ENCODE results near the gene HMG20B. TPM values are rescaled to one million over a fixed set of nuclear protein-coding genes. Genes with fewer than 3 reads are reported as not detected.

The HMG20B gene
- total RNA-seq, 8 experiments from 2014 or later = 17.0 to 122 (median 35.3) TPM

- in situ Hi-C loops (cut with MboI; ENCODE audit: low pct_unique_long_range_greater_than_20kb in 2 of 9, low sequenced_read_pairs in 9 of 9, unreplicated experiment in 9 of 9) = loop anchor here in 1 of 9 experiments (25.0 kb wide), 1 partner anchor 297 kb away; no protein-coding TSS in a partner anchor
- H3K27ac ChIP-seq = no peak overlapping the region
- WGBS, 10 experiments = no CpG with 5 or more reads among the region's 21 CpGs
- no peak overlapping the region for H3K4me3 ChIP-seq
- H3K4me1 ChIP-seq (replicated peaks in 1 of 2) = peaks cover 12 to 15% of the 10 kb centered on the region in 2 donors
- ATAC-seq (replicated peaks in 6 of 8) = no peak
Measured at GRCh38 chr19:3608750-3609322, 36.1 kb downstream of the HMG20B start.

- H3K4me3 ChIP-seq = no peak overlapping the region
- WGBS, 10 experiments = 43 to 100% (median 92%) methylated on average over 1 to 13 of the region's 24 CpGs; no CpG with 5 or more reads in 3 of the 10 experiments
- no peak for ATAC-seq (replicated peaks in 6 of 8)
- in situ Hi-C loops (cut with MboI; ENCODE audit: low pct_unique_long_range_greater_than_20kb in 2 of 9, low sequenced_read_pairs in 9 of 9, unreplicated experiment in 9 of 9) = loop anchor here in 1 of 9 experiments (25.0 kb wide), 1 partner anchor 298 kb away; no protein-coding TSS in a partner anchor
- peaks cover 12 to 15% of the 10 kb centered on the region in 2 donors for H3K4me1 ChIP-seq (replicated peaks in 1 of 2)
- H3K27ac ChIP-seq = no peak overlapping the region
Measured at GRCh38 chr19:3609779-3610719, 37.3 kb downstream of the HMG20B start.

- in situ Hi-C loops (cut with MboI; ENCODE audit: low pct_unique_long_range_greater_than_20kb in 2 of 9, low sequenced_read_pairs in 9 of 9, unreplicated experiment in 9 of 9) = loop anchor here in 1 of 9 experiments (25.0 kb wide), 1 partner anchor 299 kb away; no protein-coding TSS in a partner anchor
- Histone ChIP-seq H3K4me3 (no peak overlapping the region), H3K4me1 (replicated peaks in 1 of 2) (peaks cover 12 to 15% of the 10 kb centered on the region in 2 donors), H3K27ac (no peak overlapping the region)
- WGBS, 10 experiments = 82 to 94% (median 88%) methylated on average over 3 to 12 of the region's 41 CpGs; no CpG with 5 or more reads in 7 of the 10 experiments
- ATAC-seq (replicated peaks in 6 of 8) = no peak
Measured at GRCh38 chr19:3610745-3611717, 38.3 kb downstream of the HMG20B start.

- no peak for ATAC-seq (replicated peaks in 6 of 8)
- H3K4me3 ChIP-seq = no peak overlapping the region
- no peak overlapping the region for H3K27ac ChIP-seq
- 93 to 100% (median 97%) methylated on average over 1 to 34 of the region's 36 CpGs; no CpG with 5 or more reads in 1 of the 10 experiments for WGBS, 10 experiments
- in situ Hi-C loops (cut with MboI; ENCODE audit: low pct_unique_long_range_greater_than_20kb in 2 of 9, low sequenced_read_pairs in 9 of 9, unreplicated experiment in 9 of 9) = loop anchor here in 1 of 9 experiments (25.0 kb wide), 1 partner anchor 300 kb away; no protein-coding TSS in a partner anchor
- peaks cover 7 to 10% of the 10 kb centered on the region in 2 donors for H3K4me1 ChIP-seq (replicated peaks in 1 of 2)
Measured at GRCh38 chr19:3611841-3612240, 39.1 kb downstream of the HMG20B start.

GRCh38 chr19:3612330-3612729 lies 39.6 kb downstream of the HMG20B start:
- peak in 2 of 8 experiments; percentile 1 to 2 for ATAC-seq (replicated peaks in 6 of 8)
- Histone ChIP-seq H3K27ac (no peak overlapping the region), H3K4me1 (replicated peaks in 1 of 2) (peaks cover 2 to 8% of the 10 kb centered on the region in 2 donors), H3K4me3 (no peak overlapping the region)
- in situ Hi-C loops (cut with MboI; ENCODE audit: low pct_unique_long_range_greater_than_20kb in 2 of 9, low sequenced_read_pairs in 9 of 9, unreplicated experiment in 9 of 9) = loop anchor here in 1 of 9 experiments (25.0 kb wide), 1 partner anchor 300 kb away; no protein-coding TSS in a partner anchor
- WGBS, 10 experiments = 87 to 100% (median 92%) methylated on average over 2 to 12 of the region's 33 CpGs; no CpG with 5 or more reads in 5 of the 10 experiments

- WGBS, 10 experiments = 50 to 100% (median 95%) methylated on average over 3 to 4 of the region's 79 CpGs; no CpG with 5 or more reads in 7 of the 10 experiments
- in situ Hi-C loops (cut with MboI; ENCODE audit: low pct_unique_long_range_greater_than_20kb in 2 of 9, low sequenced_read_pairs in 9 of 9, unreplicated experiment in 9 of 9) = loop anchor here in 1 of 9 experiments (25.0 kb wide), 1 partner anchor 301 kb away; no protein-coding TSS in a partner anchor
- peaks cover 3 to 8% of the 10 kb centered on the region in 2 donors for H3K4me1 ChIP-seq (replicated peaks in 1 of 2)
- no peak overlapping the region for H3K27ac ChIP-seq
- peak in 4 of 8 experiments; percentile 16 to 62 (median 51) for ATAC-seq (replicated peaks in 6 of 8)
- H3K4me3 ChIP-seq = no peak overlapping the region
Measured at GRCh38 chr19:3612901-3613741, 40.4 kb downstream of the HMG20B start.

GRCh38 chr19:3613818-3614661 lies 41.3 kb downstream of the HMG20B start:
- in situ Hi-C loops (cut with MboI; ENCODE audit: low pct_unique_long_range_greater_than_20kb in 2 of 9, low sequenced_read_pairs in 9 of 9, unreplicated experiment in 9 of 9) = loop anchor here in 1 of 9 experiments (25.0 kb wide), 1 partner anchor 302 kb away; no protein-coding TSS in a partner anchor
- H3K4me3 ChIP-seq = no peak overlapping the region
- H3K27ac ChIP-seq = no peak overlapping the region
- H3K4me1 ChIP-seq (replicated peaks in 1 of 2) = peaks cover 3 to 8% of the 10 kb centered on the region in 2 donors
- 84 to 100% (median 95%) methylated on average over 1 to 3 of the region's 39 CpGs; no CpG with 5 or more reads in 5 of the 10 experiments for WGBS, 10 experiments
- ATAC-seq (replicated peaks in 6 of 8) = no peak

GRCh38 chr19:3614858-3615505 lies 42.2 kb downstream of the HMG20B start:
- no CpG with 5 or more reads among the region's 18 CpGs for WGBS, 10 experiments
- Histone ChIP-seq H3K4me3 (no peak overlapping the region), H3K4me1 (replicated peaks in 1 of 2) (peaks cover 3 to 8% of the 10 kb centered on the region in 2 donors), H3K27ac (no peak overlapping the region)
- in situ Hi-C loops (cut with MboI; ENCODE audit: low pct_unique_long_range_greater_than_20kb in 2 of 9, low sequenced_read_pairs in 9 of 9, unreplicated experiment in 9 of 9) = loop anchor here in 1 of 9 experiments (25.0 kb wide), 1 partner anchor 303 kb away; no protein-coding TSS in a partner anchor
- ATAC-seq (replicated peaks in 6 of 8) = no peak

- in situ Hi-C loops (cut with MboI; ENCODE audit: low pct_unique_long_range_greater_than_20kb in 2 of 9, low sequenced_read_pairs in 9 of 9, unreplicated experiment in 9 of 9) = loop anchor here in 1 of 9 experiments (25.0 kb wide), 1 partner anchor 303 kb away; no protein-coding TSS in a partner anchor
- no peak for ATAC-seq (replicated peaks in 6 of 8)
- WGBS, 10 experiments = 73 to 93% (median 88%) methylated on average over 3 to 10 of the region's 26 CpGs; no CpG with 5 or more reads in 7 of the 10 experiments
- no peak overlapping the region for H3K27ac ChIP-seq
- no peak overlapping the region for H3K4me3 ChIP-seq
- H3K4me1 ChIP-seq (replicated peaks in 1 of 2) = peaks cover 3 to 8% of the 10 kb centered on the region in 2 donors
Measured at GRCh38 chr19:3615524-3616135, 42.9 kb downstream of the HMG20B start.

- peaks cover 3 to 8% of the 10 kb centered on the region in 2 donors for H3K4me1 ChIP-seq (replicated peaks in 1 of 2)
- in situ Hi-C loops (cut with MboI; ENCODE audit: low pct_unique_long_range_greater_than_20kb in 2 of 9, low sequenced_read_pairs in 9 of 9, unreplicated experiment in 9 of 9) = loop anchor here in 1 of 9 experiments (25.0 kb wide), 1 partner anchor 305 kb away; no protein-coding TSS in a partner anchor
- 20 to 100% (median 43%) methylated on average over 1 to 14 of the region's 19 CpGs; no CpG with 5 or more reads in 3 of the 10 experiments for WGBS, 10 experiments
- ATAC-seq (replicated peaks in 6 of 8) = peak in 4 of 8 experiments; percentile 22 to 66 (median 53)
- no peak overlapping the region for H3K27ac ChIP-seq
- H3K4me3 ChIP-seq = no peak overlapping the region
Measured at GRCh38 chr19:3617463-3617862, 44.7 kb downstream of the HMG20B start.
